Endothelial cell of hepatic sinusoid (primary cell): ENCODE data around the gene TAF8.

Experiments used
- in situ Hi-C: cut with HindIII; loops from 2 replicates; pipeline ENCODE4 v1.10.0; 2017; ENCODE audit warnings: low sequenced_read_pairs

Gene TAF8

DNA sequence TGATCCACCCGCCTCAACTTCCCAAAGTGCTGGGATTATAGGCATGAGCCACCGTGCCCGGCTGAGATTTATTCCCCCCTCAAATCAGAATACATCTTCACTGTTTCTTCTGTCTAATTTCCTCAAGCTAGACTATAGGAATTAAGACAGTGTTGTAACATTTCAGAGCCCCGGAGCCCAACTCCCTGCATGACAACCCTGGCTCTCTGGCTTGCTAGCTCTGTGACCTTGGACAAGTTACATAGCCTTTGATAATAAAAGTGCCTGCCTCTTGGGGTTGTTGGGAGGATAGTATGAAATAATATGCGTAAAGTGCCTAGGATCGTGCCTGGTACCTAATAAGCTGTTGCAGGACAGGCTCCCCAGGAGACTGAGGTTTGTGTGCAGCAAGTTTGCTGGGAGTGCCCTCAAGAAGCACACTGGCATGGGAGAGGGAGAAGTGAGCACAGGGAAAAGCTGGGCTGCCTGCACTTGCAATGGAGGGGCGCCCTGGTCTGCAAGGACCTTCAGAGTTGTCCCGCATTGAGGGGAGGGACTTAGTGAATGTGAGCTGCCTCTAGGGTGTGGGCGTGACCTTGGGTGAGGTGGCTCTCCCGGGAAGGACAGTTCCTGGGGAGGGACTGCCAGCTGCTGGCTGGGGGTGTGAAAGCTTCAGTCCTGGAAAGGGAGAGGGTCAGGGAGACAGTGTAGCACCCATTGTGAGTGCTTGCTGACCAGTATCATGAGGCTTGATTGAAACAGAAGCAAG is 43.4 kb downstream of the TAF8 start:
- in situ Hi-C loops = no loop called here

DNA sequence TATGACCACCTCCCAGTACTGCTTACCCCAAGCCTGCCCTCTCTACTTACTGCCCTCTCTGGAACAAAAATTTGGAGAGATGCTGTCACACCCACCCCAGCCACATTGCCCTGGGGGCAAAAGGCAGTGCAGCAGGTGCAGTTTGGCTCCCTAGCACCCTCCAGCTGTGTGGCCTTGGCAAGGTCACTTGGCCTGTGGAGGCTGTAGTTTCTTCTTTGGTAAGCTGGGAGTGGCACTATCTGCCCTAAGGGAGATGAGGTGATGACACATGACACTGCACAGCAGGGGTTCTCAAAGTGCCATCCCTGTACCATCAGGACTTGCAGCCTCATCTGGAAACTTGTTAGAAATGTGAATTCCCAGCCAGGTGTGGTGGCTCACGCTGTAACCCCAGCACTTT is 44.8 kb downstream of the TAF8 start:
- in situ Hi-C loops = no loop called here

DNA sequence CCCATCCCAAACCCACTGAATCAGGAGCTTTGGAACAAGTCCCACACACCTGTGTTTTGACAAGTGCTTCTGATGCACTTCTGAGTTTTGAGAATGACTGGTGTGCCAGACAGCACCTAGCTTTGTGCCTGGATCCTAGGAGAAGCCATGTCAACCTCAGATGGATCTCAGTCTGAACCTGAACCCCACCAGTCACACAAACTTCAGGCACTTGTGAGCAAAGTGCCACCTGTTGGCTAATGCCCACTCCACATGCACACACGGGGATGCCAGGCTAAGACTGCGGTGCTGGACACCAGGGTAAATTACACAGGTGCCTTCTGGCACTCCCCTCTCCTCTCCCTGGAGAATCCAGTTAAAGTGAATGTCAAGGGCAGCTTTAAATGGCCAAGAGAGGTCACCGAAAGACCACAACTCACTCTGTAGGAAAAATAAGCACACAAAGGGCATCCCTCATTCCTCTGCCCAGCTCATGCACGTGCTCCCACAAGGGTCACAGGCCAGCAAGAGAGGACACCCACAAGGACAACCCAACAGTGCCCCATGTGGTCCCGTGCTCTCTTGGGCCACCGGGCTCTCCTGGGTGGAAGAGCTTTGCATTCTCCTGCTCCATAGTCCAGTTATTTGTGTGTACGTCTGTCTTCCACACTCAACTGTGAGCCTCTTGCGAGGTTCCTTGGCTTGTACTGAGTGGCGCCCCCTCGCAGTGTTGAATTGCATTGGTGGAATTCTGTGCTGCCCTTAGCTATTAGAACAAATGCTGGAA is 45.6 kb downstream of the TAF8 start:
- in situ Hi-C loops = no loop called here

DNA sequence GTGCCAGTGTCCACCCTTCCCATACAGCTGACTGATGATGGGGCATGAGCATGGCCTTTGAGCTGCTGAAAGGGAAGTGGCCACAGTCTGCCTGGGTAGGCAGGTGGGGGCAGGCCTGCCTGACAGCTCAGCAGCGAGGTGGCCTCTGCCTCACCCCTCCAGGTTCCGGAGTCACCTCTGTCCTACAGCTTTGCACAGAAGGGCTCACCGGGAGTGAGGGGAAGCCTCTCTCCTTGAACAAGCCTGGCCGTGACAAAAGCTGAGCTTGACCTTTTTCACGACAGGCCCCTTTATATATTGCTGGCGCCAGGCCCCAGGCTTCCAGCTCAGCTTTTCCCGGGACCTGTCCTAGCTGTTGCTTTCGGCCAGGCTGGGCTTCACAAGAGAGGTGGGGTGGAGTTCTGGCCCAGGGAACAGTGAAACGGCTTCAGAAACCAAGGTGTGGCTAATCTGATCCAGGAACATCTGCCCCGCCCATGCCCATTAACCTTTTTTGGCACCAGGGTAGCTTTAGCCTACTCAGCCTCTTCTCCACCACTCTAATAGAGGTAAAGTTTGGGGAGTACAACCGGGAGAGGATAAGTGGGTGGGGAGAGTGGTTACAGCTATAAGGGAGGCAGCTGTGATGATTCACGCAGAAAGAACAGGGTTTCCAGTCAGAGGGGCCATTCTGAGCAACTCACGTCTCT is 49.2 kb downstream of the TAF8 start:
- in situ Hi-C loops = no loop called here

DNA sequence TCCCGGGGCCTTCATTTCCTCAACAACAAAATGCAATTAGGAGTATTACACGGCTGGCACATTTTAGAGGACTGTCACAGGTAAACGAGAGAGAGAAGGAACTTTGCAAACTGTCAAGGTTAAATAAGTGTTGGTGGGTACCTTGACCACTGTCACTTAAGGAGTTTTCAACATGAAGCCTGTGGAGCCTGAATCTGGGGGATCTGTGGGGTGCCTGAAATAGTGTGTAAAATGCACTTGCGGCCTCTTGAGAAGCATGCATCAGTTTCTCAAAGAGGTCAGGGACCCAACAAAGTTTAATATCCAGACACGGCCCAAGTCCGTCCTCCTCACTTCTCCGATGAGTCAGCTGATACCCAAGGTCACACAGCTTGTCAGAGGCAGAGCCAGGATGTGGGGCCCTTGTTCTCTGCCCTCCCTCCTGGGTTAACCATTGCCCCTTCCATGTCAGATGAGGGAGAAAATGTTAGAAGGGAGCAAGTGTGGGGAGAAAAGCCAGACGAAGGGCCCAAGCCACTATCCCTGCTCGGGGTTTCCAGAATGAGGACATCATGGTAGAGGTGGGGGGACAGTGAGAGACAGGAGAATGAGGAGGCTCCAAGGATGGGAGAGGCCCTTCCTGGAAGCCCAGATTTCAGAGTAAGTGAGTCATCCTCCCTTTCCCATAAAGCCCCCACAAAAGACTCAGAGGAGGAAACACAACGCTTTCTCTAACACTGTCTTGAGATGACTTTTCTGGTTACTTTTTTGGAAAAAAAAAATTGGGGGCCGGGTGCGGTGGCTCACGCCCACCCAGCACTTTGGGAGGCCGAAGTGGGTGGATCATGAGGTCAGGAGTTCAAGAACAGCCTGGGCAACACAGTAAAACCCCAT is 49.9 kb downstream of the TAF8 start:
- in situ Hi-C loops = no loop called here

DNA sequence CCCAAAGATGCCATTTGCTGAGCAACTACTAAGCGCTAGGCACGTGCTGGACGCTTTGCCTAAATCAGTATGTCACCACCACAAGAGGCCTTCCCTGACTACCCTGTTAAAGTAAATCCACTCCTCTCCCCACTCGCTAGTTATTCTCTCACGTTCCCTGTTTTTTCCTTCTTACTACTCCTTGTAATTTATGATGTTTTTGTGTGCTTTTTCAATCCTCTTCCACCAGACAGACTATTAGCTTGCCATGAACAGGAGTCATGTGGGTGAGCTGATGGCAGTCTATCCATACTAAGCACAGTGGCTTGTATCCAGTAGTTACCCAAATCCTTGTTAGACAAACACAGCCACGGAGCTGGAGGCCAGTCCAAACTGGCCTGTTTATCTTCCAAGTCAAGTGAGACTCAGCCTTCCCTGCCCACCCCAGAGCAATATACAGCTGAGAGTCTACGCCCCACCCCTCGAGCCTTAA is 50.9 kb downstream of the TAF8 start:
- in situ Hi-C loops = no loop called here

DNA sequence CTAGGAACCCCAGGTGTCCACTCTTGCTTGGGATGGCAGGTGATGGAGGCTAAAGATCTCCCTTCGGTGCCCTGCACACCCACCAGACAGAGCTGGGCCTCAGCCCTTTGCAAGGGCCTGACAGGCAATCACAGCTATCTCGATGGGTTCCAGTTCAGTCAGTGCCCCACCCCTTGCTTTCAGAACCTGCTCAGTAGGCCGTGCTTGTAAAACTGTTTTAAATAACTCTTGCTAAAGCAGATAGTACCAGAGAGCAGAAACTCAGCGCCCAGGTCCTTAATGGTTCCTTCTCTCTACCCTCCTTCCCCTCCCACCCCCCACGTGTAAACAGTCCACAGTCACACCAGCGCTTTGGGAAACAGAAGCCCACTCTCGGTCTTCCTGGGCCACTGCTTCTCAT is 52.9 kb downstream of the TAF8 start:
- in situ Hi-C loops = no loop called here

DNA sequence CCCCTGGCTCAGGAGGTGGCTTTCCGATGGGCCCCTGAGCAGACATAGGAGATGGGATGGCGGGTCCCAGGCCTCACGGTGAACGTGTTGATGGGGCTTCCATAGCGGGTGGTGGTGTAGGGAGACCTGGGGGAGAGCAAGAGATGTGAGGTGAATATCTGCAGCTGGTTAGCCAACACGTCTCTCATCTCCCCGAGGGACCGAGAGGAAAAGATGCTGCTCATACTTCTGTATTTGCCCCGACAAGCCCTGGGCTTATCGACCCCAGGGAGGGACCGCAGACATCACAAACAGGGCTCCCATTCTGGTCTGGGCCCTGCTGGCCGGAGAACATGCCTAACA is 53.4 kb downstream of the TAF8 start:
- in situ Hi-C loops = no loop called here

DNA sequence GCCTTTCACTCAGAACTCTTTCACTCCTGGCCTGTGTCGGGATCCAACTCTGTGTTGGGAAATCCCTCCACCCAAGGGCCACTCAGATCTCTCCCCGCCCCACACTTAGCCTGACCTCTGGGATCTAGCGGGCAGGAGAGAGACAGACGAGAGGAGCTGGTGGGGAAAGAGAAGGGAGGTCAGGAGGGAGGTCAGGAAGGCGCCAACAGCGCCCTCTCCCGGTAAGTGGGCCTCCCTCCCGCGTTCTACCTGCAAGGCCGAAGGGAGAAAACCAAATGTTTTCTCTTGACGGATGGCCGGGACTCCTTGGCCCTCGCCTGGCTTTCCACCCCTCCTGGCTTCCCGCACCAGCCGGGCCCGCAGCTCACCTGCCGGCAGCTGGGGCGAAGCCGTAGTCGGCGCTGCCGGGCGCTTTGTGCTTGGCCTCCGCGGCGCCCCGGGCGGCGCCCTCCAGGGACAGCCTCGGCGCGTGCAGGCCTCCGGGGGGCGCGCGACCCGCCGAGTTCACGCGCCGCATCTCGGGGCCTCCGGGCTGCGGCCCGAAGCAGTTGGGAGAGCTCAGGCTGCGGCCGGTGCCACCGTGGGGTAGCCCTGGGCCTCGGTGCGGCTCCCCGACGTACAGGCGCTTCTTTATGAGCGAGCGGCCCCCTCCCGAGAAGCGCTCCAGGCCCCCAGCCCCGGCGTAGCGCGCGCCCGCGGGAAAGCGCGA is 53.9 kb downstream of the TAF8 start:
- in situ Hi-C loops = no loop called here

DNA sequence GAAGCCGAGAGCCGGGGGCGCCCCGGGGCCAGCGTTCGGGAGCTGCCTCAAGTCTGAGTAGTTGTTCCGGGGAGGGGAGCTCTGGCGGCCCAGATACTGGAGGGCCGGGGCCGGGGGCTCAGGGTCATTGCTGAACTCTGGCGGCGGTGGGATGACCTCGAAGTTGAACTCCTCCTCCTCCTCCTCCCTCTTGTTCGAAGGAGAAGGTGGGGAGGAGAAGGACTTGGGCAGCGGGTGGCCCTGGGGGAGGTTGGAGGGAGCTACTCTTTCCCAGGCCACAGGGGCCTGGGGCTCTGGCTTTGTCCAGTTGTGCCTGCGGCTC is 54.4 kb downstream of the TAF8 start:
- in situ Hi-C loops = no loop called here

DNA sequence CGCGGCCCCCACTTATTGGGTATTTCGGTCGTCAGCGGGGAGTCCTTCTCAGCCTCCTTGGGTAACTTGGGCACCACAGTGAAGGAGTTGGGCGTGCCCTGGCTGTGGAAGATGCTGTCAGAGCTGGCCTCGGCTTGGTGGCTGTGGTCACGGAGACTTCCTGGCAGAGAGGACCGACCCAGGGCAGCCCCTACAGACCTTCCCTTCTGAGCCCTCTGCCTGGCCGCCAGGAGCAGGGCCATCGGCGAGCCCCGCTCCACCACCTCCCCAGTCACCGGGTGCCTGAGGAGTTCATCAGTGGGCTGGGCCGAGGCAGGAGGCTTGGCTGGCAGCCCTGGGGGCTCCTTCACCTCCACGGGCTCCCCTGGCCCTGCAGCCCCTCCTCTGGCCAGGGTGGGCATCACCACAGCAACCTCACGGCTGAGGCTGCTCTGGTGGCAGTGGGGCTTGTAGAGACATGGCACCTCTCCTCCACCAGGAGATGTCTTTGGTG is 54.9 kb downstream of the TAF8 start:
- in situ Hi-C loops = no loop called here

DNA sequence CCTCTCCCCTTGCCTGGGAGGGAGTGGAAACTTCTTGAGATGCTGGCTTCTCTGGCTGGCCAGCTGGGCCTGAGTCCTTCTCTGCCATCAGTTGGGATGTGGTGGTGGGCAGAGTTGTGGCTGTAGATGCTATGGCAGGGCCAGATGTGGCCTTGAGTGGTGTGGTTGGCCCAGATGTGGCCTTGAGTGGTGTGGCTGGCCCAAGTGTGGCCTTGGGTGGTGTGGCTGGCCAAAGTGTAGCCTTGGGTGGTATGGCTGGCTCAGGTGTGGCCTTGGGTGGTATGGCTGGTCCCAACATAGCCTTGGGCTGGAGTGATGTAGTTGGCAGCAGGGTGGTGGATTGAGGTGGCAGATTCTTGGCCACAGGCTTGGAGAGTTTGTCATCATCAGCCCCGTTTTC is 55.4 kb downstream of the TAF8 start:
- in situ Hi-C loops = no loop called here

DNA sequence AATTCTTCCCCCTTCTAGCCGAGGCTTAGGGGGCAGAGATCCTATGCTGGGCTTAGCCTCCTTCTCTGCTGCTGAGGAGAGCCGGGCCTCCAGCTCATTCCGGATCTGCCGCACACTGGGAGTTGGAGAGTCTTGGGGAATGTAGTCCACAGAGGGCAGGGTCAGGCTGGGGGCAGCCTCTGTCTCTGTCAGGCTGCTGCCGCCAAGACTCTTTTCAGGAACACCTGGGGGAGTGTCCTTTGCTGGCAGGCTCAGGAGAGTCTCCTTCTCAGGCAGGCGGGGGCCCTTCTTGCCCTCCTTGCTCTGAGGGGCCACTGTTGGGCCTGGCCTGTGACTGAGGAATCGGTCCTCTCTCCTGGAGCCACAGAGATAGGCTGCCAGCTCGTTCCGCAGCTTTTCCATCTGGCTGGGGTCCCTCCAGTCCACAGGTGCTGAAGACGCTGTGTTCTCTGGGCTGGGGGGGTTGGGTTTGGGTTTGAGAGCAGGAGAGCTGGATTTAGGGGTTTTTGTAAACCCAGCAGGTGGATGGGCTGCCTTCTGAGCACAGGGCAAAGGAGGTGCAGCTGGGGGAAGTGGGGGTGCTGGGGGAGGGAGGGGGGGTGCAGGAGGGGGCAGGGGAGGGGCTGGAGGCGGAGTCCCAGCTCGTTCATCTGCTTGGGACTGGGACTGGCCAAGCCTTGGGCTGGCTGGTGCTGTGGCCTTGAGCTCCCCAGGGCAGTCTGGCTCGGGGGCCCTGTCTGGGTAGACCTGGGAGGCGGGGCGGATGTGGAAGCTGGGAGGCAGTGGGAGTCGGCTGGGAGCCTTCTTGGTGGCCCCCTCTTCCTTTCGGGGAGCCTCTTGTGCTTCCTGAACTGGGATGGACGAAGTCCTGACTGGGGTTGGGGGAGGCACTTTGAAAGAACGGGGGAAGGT is 56.0 kb downstream of the TAF8 start:
- in situ Hi-C loops = no loop called here

DNA sequence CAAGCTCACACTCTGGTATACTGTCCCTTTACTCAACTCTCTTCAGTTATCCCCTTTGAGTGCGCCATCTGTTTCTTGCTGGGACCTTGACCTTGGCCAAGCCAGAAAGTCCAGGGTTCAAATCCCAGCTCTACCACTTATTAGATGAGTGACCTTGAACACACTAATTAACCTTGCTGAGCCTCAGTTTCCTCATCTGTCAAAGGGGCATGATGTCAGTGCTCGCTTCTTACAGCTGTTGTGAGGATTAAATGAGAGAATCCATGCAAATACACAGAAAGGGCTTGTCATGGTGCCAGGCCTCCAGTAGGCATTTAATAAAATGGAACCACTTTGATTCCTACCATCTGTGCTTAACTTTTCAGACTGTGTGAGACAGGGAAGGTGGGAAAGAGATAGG is 57.7 kb downstream of the TAF8 start:
- in situ Hi-C loops = no loop called here

DNA sequence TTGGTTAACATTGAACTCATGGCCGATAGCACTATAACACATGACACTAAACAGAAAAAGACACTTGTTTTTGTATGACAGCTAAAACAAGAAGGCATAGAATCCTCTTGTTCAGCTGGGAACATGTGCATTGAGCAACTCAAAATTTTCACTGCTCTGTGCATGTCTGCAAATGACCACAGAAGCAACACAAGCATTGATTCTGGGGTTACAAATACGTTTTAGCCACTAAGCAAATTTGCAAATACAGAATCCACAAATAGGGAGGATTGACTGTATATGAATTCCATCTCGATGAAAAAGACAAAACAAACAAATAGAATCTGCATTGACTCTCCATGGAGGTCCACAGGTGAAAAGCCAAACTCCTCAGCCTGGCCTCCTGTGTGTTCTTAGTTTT is 60.4 kb downstream of the TAF8 start:
- in situ Hi-C loops = no loop called here

DNA sequence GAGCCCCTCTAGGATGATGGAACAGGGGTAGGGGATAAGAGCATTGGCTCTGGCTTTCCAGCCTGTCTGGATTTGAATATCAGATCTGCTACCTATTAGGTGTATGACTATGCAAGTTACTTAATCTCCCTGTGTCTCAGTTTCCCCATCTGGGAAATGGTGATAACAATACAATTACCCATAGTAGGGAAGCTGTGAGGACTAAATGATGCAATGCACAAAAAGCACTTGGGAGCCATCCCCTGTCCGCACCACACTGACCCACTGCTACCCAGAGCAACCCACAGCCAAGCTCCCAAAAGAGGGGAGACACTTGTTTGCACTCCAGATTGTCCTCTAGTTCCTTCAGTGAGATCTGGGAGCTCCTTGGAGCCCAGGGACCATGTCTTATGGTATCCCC is 62.0 kb downstream of the TAF8 start:
- in situ Hi-C loops = no loop called here

DNA sequence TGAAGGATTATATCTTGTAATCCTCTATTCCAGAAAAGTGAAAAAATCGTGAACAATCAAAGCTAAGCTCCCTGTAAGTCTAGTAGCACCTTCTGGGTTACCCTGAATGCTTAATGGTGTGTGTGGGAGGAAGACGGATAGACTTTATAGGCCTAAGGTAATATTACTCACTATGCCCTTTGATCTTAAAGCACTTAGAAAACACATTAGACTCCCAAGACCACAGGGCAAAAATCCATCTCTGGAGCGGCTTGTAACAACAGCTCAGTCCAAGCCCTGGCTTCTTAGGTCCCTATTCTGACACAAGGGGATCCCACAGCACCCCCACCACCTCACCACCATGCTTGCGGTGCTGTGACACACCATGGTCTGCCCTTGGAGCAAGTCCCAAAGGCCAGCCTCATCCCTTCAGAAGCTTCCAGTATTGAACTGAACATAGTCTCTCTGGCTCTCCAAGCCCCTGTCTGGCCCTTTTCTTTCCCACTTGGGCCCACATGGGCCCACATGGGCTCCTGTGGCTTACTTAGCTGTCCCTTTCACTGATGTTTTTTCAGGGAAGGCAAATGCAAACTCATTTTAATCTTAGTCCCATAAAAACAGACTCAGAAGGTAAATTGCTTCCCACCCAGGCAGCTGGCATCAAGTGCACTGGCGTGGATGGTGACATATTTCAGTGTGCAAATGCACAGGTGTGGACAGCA is 63.8 kb downstream of the TAF8 start:
- in situ Hi-C loops = no loop called here

DNA sequence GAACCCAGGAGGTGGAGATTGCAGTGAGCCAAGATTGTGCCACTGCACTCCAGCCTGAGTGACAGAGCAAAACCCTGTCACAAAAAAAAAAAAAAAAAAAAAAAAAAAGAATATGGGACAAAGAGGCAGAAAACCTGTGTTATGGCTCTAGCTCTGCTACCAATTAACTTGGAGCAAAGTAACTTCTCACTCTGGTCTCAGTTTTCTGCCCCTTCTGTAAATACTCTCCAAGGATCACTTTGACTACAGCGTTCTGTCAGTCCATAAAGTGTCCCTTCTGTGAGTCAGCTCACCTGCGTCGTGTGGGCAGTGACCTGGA is 67.5 kb downstream of the TAF8 start:
- in situ Hi-C loops = no loop called here
